ENCODE results near the gene CCDC146. TPM values are rescaled to one million over a fixed set of nuclear protein-coding genes. Genes with fewer than 3 reads are reported as not detected.

The CCDC146 gene
- total and polyA plus RNA-seq, 2 of the 8 experiments (the other 6 are each of a cell fraction or from before 2014, with no cell fraction given): 0.88 to 2.4 TPM

DNA sequence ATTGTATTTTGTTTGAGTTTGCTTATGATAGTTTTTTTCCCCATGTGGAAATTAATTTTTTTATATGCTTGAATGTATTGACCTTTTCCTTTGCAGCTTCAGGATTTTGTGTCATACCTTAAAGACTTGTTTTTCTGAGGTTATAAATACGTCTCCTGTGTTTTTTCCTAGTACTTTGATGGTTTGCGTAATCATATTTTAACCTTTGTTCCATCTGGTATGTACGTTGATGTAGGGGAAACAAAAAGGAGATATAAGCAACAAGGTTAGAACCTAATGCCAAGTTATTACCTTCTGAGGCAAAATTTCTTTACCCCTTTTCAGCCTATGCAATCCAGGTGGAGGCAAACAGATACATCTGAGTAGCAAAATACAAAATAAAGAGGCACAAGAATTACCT is 59.3 kb downstream of the CCDC146 start (continued):
- TF ChIP-seq, protein P1, sequence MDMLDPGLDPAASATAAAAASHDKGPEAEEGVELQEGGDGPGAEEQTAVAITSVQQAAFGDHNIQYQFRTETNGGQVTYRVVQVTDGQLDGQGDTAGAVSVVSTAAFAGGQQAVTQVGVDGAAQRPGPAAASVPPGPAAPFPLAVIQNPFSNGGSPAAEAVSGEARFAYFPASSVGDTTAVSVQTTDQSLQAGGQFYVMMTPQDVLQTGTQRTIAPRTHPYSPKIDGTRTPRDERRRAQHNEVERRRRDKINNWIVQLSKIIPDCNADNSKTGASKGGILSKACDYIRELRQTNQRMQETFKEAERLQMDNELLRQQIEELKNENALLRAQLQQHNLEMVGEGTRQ (IDR thresholded peaks at IDR 0.05; ENCODE audit: low read length): no peak
- TF ChIP-seq CBX8 (IDR thresholded peaks at IDR 0.05; ENCODE audit: borderline replicate concordance, low read depth, low read length): no peak

All from H1 (cell line).